ENCODE results near the gene LIN7A.

- TF ChIP-seq CTCF (IDR thresholded peaks at IDR 0.05) (no peak), POLR2A (IDR thresholded peaks at IDR 0.05) (no peak)
Observed at GRCh38 chr12:80943338-80943737, 5.6 kb upstream of the LIN7A start.
